Neural progenitor cell (in vitro differentiated cells): Measurements from ENCODE around the gene ZCCHC7. TPM values are rescaled to one million over a fixed set of nuclear protein-coding genes. Genes with fewer than 3 reads are reported as not detected.
A peak's percentile ranks its signal among the peaks of the same experiment; 100 is the strongest.

Experiments used
- DNase-seq: peaks from one replicate; pipeline ENCODE4 v3.0.0-alpha.2; 2016; ENCODE audit warnings: low spot score
- H2AFZ ChIP-seq: fragments of 200-600 bp; sonication (generic); replicated peaks from 2 replicates; pipeline ENCODE4 v1.6.1; 2016; ENCODE audit warnings: antibody characterized with exemption
- H3F3A ChIP-seq: fragments of 200-600 bp; sonication (generic); 2 replicates; pipeline ENCODE4 v1.6.1; 2016; ENCODE audit warnings: antibody characterized with exemption, low read depth
- H3K27ac ChIP-seq: fragments of 200-600 bp; sonication (generic); 2 replicates; pipeline ENCODE4 v1.5.1; 2016; ENCODE audit warnings: mild to moderate bottlenecking
- H3K27me3 ChIP-seq: fragments of 200-600 bp; sonication (generic); 2 replicates; pipeline ENCODE4 v1.6.1; 2016; ENCODE audit warnings: mild to moderate bottlenecking, moderate library complexity
- H3K36me3 ChIP-seq: fragments of 200-600 bp; sonication (generic); 2 replicates; pipeline ENCODE4 v1.5.1; 2016
- H3K4me1 ChIP-seq: fragments of 200-600 bp; sonication (generic); 2 replicates; pipeline ENCODE4 v1.6.1; 2016; ENCODE audit warnings: mixed run types
- H3K4me2 ChIP-seq: fragments of 200-600 bp; sonication (generic); 2 replicates; pipeline ENCODE4 v1.6.1; 2016
- H3K4me3 ChIP-seq: fragments of 200-600 bp; sonication (generic); 2 replicates; pipeline ENCODE4 v1.5.1; 2016
- H3K79me2 ChIP-seq: fragments of 200-600 bp; sonication (generic); 2 replicates; pipeline ENCODE4 v1.6.1; 2016; ENCODE audit warnings: low read depth
- H3K9ac ChIP-seq: fragments of 200-600 bp; sonication (generic); 2 replicates; pipeline ENCODE4 v1.6.1; 2016
- H3K9me3 ChIP-seq: fragments of 200-600 bp; sonication (generic); 2 replicates; pipeline ENCODE4 v1.5.1; 2016; ENCODE audit warnings: low read depth
- H4K20me1 ChIP-seq: fragments of 200-600 bp; sonication (generic); 2 replicates; pipeline ENCODE4 v1.6.1; 2016; ENCODE audit warnings: low read depth
- H3K27ac Mint-ChIP-seq: 3 replicates; pipeline ENCODE4 v1.8.0; 2021; ENCODE audit warnings: mixed read lengths
- H3K27me3 Mint-ChIP-seq: 2 replicates; pipeline ENCODE4 v1.8.0; 2022; ENCODE audit warnings: low read depth, mild to moderate bottlenecking, inconsistent platforms, moderate library complexity, mixed read lengths; ENCODE audit not compliant: insufficient read depth
- H3K36me3 Mint-ChIP-seq: 3 replicates; pipeline ENCODE4 v1.8.0; 2021; ENCODE audit warnings: mixed read lengths
- H3K4me1 Mint-ChIP-seq: 3 replicates; pipeline ENCODE4 v1.8.0; 2021; ENCODE audit warnings: mixed read lengths
- H3K4me3 Mint-ChIP-seq: 3 replicates; pipeline ENCODE4 v1.8.0; 2021; ENCODE audit warnings: mild to moderate bottlenecking, moderate library complexity, mixed read lengths
- H3K9me3 Mint-ChIP-seq: 3 replicates; pipeline ENCODE4 v1.8.0; 2020; ENCODE audit warnings: mixed read lengths
- EZH2 ChIP-seq: fragments of 200-600 bp; sonication (generic); IDR thresholded peaks from 2 replicates; pipeline ENCODE4 v1.6.1; 2017; ENCODE audit warnings: antibody characterized with exemption, mild to moderate bottlenecking, moderate library complexity
- EZH2phosphoT487 ChIP-seq: fragments of 200-600 bp; sonication (generic); IDR thresholded peaks from 2 replicates; pipeline ENCODE4 v1.6.1; 2017; ENCODE audit warnings: antibody characterized with exemption
- total RNA-seq: library from RNA; depleted of rRNA; stranded (reverse); fragments of >200 nt; gene quantifications from 2 replicates; pipeline ENCODE4 v1.2.3, GENCODE V29; 2015; ENCODE audit warnings: low replicate concordance
- TF ChIP-seq, protein P1 (sequence below): fragments of 200-600 bp; sonication (generic); IDR thresholded peaks from 2 replicates; pipeline ENCODE4 v1.5.1; 2017; ENCODE audit warnings: antibody characterized with exemption, mild to moderate bottlenecking

The ZCCHC7 gene
- total RNA-seq, 1 donor from 2014 or later: 27.6 TPM

DNA sequence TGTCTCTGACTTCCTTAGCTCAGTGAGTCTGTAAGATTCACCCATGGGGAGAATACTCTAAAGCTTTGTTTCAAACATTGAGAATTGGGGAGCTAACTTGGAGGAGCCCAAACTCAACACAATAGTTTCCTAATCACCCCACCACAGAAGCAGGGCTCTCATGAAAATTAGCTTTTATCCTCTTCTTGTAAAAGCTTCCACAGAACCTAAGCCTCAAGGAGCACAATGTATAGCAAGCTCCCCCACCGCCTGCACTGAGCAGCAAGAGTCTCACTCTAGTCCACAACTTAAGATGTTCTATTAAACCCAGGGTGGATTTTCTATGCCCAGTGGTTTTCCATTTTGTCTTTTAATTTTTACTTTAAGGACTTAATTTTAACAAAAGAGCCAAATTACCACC is 253.2 kb downstream of the ZCCHC7 start:
- H3K4me1 Mint-ChIP-seq: peaks cover 10% of the 10 kb centered on the region
- H3K4me1 ChIP-seq: peaks cover 6% of the 10 kb centered on the region

GRCh38 chr9:37374892-37375291 is 254.5 kb downstream of the ZCCHC7 start:
- H2AFZ ChIP-seq: no peak overlapping the region
- H3K27me3 ChIP-seq: no peaks in the 10 kb centered on the region
- no peaks in the 10 kb centered on the region for H3K79me2 ChIP-seq
- no peaks in the 10 kb centered on the region for H3K36me3 Mint-ChIP-seq
- TF ChIP-seq, protein P1, sequence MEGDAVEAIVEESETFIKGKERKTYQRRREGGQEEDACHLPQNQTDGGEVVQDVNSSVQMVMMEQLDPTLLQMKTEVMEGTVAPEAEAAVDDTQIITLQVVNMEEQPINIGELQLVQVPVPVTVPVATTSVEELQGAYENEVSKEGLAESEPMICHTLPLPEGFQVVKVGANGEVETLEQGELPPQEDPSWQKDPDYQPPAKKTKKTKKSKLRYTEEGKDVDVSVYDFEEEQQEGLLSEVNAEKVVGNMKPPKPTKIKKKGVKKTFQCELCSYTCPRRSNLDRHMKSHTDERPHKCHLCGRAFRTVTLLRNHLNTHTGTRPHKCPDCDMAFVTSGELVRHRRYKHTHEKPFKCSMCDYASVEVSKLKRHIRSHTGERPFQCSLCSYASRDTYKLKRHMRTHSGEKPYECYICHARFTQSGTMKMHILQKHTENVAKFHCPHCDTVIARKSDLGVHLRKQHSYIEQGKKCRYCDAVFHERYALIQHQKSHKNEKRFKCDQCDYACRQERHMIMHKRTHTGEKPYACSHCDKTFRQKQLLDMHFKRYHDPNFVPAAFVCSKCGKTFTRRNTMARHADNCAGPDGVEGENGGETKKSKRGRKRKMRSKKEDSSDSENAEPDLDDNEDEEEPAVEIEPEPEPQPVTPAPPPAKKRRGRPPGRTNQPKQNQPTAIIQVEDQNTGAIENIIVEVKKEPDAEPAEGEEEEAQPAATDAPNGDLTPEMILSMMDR: no peak
- TF ChIP-seq EZH2 (no peak), EZH2phosphoT487 (no peak)
- no peaks in the 10 kb centered on the region for H3K36me3 ChIP-seq
- no peaks in the 10 kb centered on the region for H3K9me3 Mint-ChIP-seq
- no peaks in the 10 kb centered on the region for H3K9me3 ChIP-seq
- no peaks in the 10 kb centered on the region for H3F3A ChIP-seq
- no peak overlapping the region for H3K27ac ChIP-seq
- peaks cover 6% of the 10 kb centered on the region for H3K4me1 ChIP-seq
- no peak overlapping the region for H3K9ac ChIP-seq
- no peaks in the 10 kb centered on the region for H4K20me1 ChIP-seq
- no peaks in the 10 kb centered on the region for H3K27me3 Mint-ChIP-seq
- H3K4me3 ChIP-seq: no peak overlapping the region
- no peak overlapping the region for H3K4me3 Mint-ChIP-seq
- no peak for DNase-seq
- H3K4me1 Mint-ChIP-seq: peaks cover 10% of the 10 kb centered on the region
- H3K4me2 ChIP-seq: no peak overlapping the region
- H3K27ac Mint-ChIP-seq: no peak overlapping the region

More for the DNA sequence above, 253.2 kb downstream of the ZCCHC7 start:
- no peak overlapping the region for H3K4me2 ChIP-seq
- no peaks in the 10 kb centered on the region for H3K9me3 ChIP-seq
- no peak overlapping the region for H3K4me3 ChIP-seq
- H3F3A ChIP-seq: no peaks in the 10 kb centered on the region
- TF ChIP-seq EZH2phosphoT487 (no peak), EZH2 (no peak)
- TF ChIP-seq, protein P1: no peak
- peak; percentile 27 for DNase-seq
- Mint-ChIP-seq H3K9me3 (no peaks in the 10 kb centered on the region), H3K27ac (no peak overlapping the region), H3K4me3 (no peak overlapping the region), H3K27me3 (no peaks in the 10 kb centered on the region), H3K36me3 (no peaks in the 10 kb centered on the region)
- H2AFZ ChIP-seq: no peak overlapping the region
- no peaks in the 10 kb centered on the region for H3K79me2 ChIP-seq
- H3K36me3 ChIP-seq: no peaks in the 10 kb centered on the region
- no peak overlapping the region for H3K27ac ChIP-seq
- H3K9ac ChIP-seq: no peak overlapping the region
- H3K27me3 ChIP-seq: no peaks in the 10 kb centered on the region
- no peaks in the 10 kb centered on the region for H4K20me1 ChIP-seq

- H3K27me3 ChIP-seq: no peaks in the 10 kb centered on the region
- no peak overlapping the region for H3K4me3 Mint-ChIP-seq
- H3K4me3 ChIP-seq: no peak overlapping the region
- no peaks in the 10 kb centered on the region for H4K20me1 ChIP-seq
- H3K9me3 ChIP-seq: no peaks in the 10 kb centered on the region
- H3K79me2 ChIP-seq: no peaks in the 10 kb centered on the region
- H2AFZ ChIP-seq: no peak overlapping the region
- no peaks in the 10 kb centered on the region for H3K36me3 ChIP-seq
- no peak overlapping the region for H3K27ac ChIP-seq
- no peak overlapping the region for H3K27ac Mint-ChIP-seq
- peaks cover 3% of the 10 kb centered on the region for H3K9me3 Mint-ChIP-seq
- no peak overlapping the region for H3K9ac ChIP-seq
- peaks cover 9% of the 10 kb centered on the region for H3K4me1 Mint-ChIP-seq
- H3K27me3 Mint-ChIP-seq: peaks cover 5% of the 10 kb centered on the region
- peaks cover 6% of the 10 kb centered on the region for H3K4me1 ChIP-seq
- no peak overlapping the region for H3K4me2 ChIP-seq
- DNase-seq: no peak
- H3F3A ChIP-seq: no peaks in the 10 kb centered on the region
- TF ChIP-seq EZH2phosphoT487: no peak
- TF ChIP-seq EZH2: no peak
- TF ChIP-seq, protein P1: no peak
- H3K36me3 Mint-ChIP-seq: no peaks in the 10 kb centered on the region
Measured at GRCh38 chr9:37377688-37378612, 257.6 kb downstream of the ZCCHC7 start.
